ENCODE data around the gene SNRNP35.
"Not testable (repeated sequence)": the region's sequence is repeated elsewhere in the genome, so short reads cannot be mapped to it uniquely, and the experiment has no call there.

DNA sequence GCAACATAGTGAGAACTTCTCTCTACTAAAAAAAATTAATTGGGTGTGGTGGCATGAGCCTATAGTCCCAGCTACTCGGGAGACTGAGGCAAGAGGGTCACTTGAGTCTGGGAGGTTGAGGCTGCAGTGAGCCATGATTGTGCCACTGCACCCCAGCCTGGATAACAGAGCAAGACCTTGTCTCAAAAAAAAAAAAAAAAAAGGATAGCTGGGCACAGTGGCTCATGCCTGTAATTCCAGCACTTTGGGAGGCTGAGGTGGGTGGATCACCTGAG lies 5.7 kb upstream of the SNRNP35 start:
- TF ChIP-seq, protein P1, sequence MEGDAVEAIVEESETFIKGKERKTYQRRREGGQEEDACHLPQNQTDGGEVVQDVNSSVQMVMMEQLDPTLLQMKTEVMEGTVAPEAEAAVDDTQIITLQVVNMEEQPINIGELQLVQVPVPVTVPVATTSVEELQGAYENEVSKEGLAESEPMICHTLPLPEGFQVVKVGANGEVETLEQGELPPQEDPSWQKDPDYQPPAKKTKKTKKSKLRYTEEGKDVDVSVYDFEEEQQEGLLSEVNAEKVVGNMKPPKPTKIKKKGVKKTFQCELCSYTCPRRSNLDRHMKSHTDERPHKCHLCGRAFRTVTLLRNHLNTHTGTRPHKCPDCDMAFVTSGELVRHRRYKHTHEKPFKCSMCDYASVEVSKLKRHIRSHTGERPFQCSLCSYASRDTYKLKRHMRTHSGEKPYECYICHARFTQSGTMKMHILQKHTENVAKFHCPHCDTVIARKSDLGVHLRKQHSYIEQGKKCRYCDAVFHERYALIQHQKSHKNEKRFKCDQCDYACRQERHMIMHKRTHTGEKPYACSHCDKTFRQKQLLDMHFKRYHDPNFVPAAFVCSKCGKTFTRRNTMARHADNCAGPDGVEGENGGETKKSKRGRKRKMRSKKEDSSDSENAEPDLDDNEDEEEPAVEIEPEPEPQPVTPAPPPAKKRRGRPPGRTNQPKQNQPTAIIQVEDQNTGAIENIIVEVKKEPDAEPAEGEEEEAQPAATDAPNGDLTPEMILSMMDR (IDR thresholded peaks at IDR 0.05; ENCODE audit: low read depth, low read length) = not testable (repeated sequence)
- not testable (repeated sequence) for TF ChIP-seq POLR2A (IDR thresholded peaks at IDR 0.05; ENCODE audit: extremely low read depth, insufficient read length)
- TF ChIP-seq, protein P2, sequence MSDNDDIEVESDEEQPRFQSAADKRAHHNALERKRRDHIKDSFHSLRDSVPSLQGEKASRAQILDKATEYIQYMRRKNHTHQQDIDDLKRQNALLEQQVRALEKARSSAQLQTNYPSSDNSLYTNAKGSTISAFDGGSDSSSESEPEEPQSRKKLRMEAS (IDR thresholded peaks at IDR 0.05; ENCODE audit: low read depth, low read length) = not testable (repeated sequence)
